Muscle layer of colon (tissue), 2 donors: ENCODE measurements around the gene ZBTB49.

ENCODE experiments used
- H3K27ac ChIP-seq: one replicate; pipeline ENCODE4 v1.7.0; 2013; ENCODE audit warnings: low read depth, mild to moderate bottlenecking, low read length, moderate library complexity
- H3K27me3 ChIP-seq, 2 donors: one replicate each; pipeline ENCODE4 v1.7.0; 2013; ENCODE audit warnings: low read length in 2 of 2, mild to moderate bottlenecking in 2 of 2; ENCODE audit not compliant: insufficient read depth in 2 of 2, control insufficient read depth in 1 of 2
- H3K36me3 ChIP-seq: one replicate; pipeline ENCODE4 v1.7.0; 2013; ENCODE audit warnings: mild to moderate bottlenecking, low read length; ENCODE audit not compliant: insufficient read depth
- H3K4me1 ChIP-seq: one replicate; pipeline ENCODE4 v1.7.0; 2013; ENCODE audit warnings: mild to moderate bottlenecking, low read length; ENCODE audit not compliant: insufficient read depth
- H3K4me3 ChIP-seq, 2 donors: one replicate each; pipeline ENCODE4 v1.7.0; 2013; ENCODE audit warnings: low read length in 2 of 2, low read depth in 1 of 2, mild to moderate bottlenecking in 1 of 2, moderate library complexity in 1 of 2
- H3K9ac ChIP-seq: one replicate; pipeline ENCODE4 v1.7.0; 2013; ENCODE audit warnings: low read length
- H3K9me3 ChIP-seq: one replicate; pipeline ENCODE4 v1.7.0; 2013; ENCODE audit warnings: mild to moderate bottlenecking, low read length
- donor health status: abdominal sarcoma.
- donor health status: Adenocarcinoma of cecum.

ZBTB49 gene

GRCh38 chr4:4311193-4311592, 21.1 kb downstream of the ZBTB49 start:
- H3K36me3 ChIP-seq, result peaks cover 36% of the 10 kb centered on the region
- H3K9me3 ChIP-seq, result no peaks in the 10 kb centered on the region
- no peaks in the 10 kb centered on the region for H3K27me3 ChIP-seq
- no peak overlapping the region for H3K27ac ChIP-seq
- no peak overlapping the region for H3K9ac ChIP-seq
- no peaks in the 10 kb centered on the region for H3K4me1 ChIP-seq
- no peak overlapping the region for H3K4me3 ChIP-seq

GRCh38 chr4:4315461-4316149, 25.6 kb downstream of the ZBTB49 start:
- H3K36me3 ChIP-seq, result peaks cover 44% of the 10 kb centered on the region
- no peak overlapping the region for H3K27ac ChIP-seq
- no peaks in the 10 kb centered on the region for H3K9me3 ChIP-seq
- H3K27me3 ChIP-seq, result no peaks in the 10 kb centered on the region
- no peaks in the 10 kb centered on the region for H3K4me1 ChIP-seq
- no peak overlapping the region for H3K9ac ChIP-seq
- no peak overlapping the region for H3K4me3 ChIP-seq

GRCh38 chr4:4316150-4316495, 26.1 kb downstream of the ZBTB49 start:
- no peak overlapping the region for H3K27ac ChIP-seq
- peaks cover 49% of the 10 kb centered on the region for H3K36me3 ChIP-seq
- H3K4me1 ChIP-seq, result no peaks in the 10 kb centered on the region
- no peak overlapping the region for H3K4me3 ChIP-seq
- H3K27me3 ChIP-seq, result no peaks in the 10 kb centered on the region
- H3K9me3 ChIP-seq, result no peaks in the 10 kb centered on the region
- no peak overlapping the region for H3K9ac ChIP-seq

GRCh38 chr4:4317496-4318232, 27.6 kb downstream of the ZBTB49 start:
- no peaks in the 10 kb centered on the region for H3K4me1 ChIP-seq
- H3K9me3 ChIP-seq, result no peaks in the 10 kb centered on the region
- no peak overlapping the region for H3K9ac ChIP-seq
- no peaks in the 10 kb centered on the region for H3K27me3 ChIP-seq
- peaks cover 56% of the 10 kb centered on the region for H3K36me3 ChIP-seq
- H3K4me3 ChIP-seq, result no peak overlapping the region
- no peak overlapping the region for H3K27ac ChIP-seq

GRCh38 chr4:4320528-4320927, 30.5 kb downstream of the ZBTB49 start:
- Histone ChIP-seq H3K9me3 (no peaks in the 10 kb centered on the region), H3K27ac (no peak overlapping the region), H3K27me3 (no peaks in the 10 kb centered on the region), H3K36me3 (peaks cover 39% of the 10 kb centered on the region), H3K4me3 (no peak overlapping the region), H3K9ac (no peak overlapping the region), H3K4me1 (no peaks in the 10 kb centered on the region)

- Histone ChIP-seq H3K4me3 (no peak overlapping the region), H3K27ac (no peak overlapping the region), H3K4me1 (no peaks in the 10 kb centered on the region), H3K36me3 (peaks cover 32% of the 10 kb centered on the region), H3K9me3 (no peaks in the 10 kb centered on the region), H3K27me3 (no peaks in the 10 kb centered on the region), H3K9ac (no peak overlapping the region)
Measured at GRCh38 chr4:4320951-4321714, 31.1 kb downstream of the ZBTB49 start.

- Histone ChIP-seq H3K4me1 (no peaks in the 10 kb centered on the region), H3K27ac (no peak overlapping the region), H3K27me3 (no peaks in the 10 kb centered on the region), H3K9me3 (no peaks in the 10 kb centered on the region), H3K36me3 (peaks cover 23% of the 10 kb centered on the region), H3K9ac (no peak overlapping the region), H3K4me3 (no peak overlapping the region)
Measured at GRCh38 chr4:4321951-4322688, 32.1 kb downstream of the ZBTB49 start.

GRCh38 chr4:4323705-4324534, 33.9 kb downstream of the ZBTB49 start:
- H3K4me3 ChIP-seq, result no peak overlapping the region
- H3K36me3 ChIP-seq, result peaks cover 14% of the 10 kb centered on the region
- H3K4me1 ChIP-seq, result no peaks in the 10 kb centered on the region
- no peaks in the 10 kb centered on the region for H3K27me3 ChIP-seq
- no peaks in the 10 kb centered on the region for H3K9me3 ChIP-seq
- no peak overlapping the region for H3K9ac ChIP-seq
- no peak overlapping the region for H3K27ac ChIP-seq

- Histone ChIP-seq H3K27me3 (no peaks in the 10 kb centered on the region), H3K9me3 (no peaks in the 10 kb centered on the region), H3K36me3 (peaks cover 14% of the 10 kb centered on the region), H3K27ac (no peak overlapping the region), H3K9ac (no peak overlapping the region), H3K4me3 (no peak overlapping the region), H3K4me1 (no peaks in the 10 kb centered on the region)
Measured at GRCh38 chr4:4325321-4325720, 35.3 kb downstream of the ZBTB49 start.

GRCh38 chr4:4326166-4326565, 36.1 kb downstream of the ZBTB49 start:
- H3K9ac ChIP-seq, result no peak overlapping the region
- H3K27ac ChIP-seq, result no peak overlapping the region
- no peak overlapping the region for H3K4me3 ChIP-seq
- no peaks in the 10 kb centered on the region for H3K9me3 ChIP-seq
- H3K36me3 ChIP-seq, result peaks cover 8% of the 10 kb centered on the region
- H3K4me1 ChIP-seq, result no peaks in the 10 kb centered on the region
- no peaks in the 10 kb centered on the region for H3K27me3 ChIP-seq
